ENCODE data around the gene EN2. TPM values are rescaled to one million over a fixed set of nuclear protein-coding genes. Genes with fewer than 3 reads are reported as not detected.

The EN2 gene
- total and polyA plus RNA-seq, 2 of the 4 experiments (the other 2 are of a cell fraction): not detected

- peak overlapping the region; percentile 48 for H3K4me2 ChIP-seq (ENCODE audit: low read depth, low read length)
- no peaks in the 10 kb centered on the region for H4K20me1 ChIP-seq (ENCODE audit: insufficient read depth, low read length)
- no peaks in the 10 kb centered on the region for H3K36me3 ChIP-seq (ENCODE audit: control insufficient read depth, insufficient read depth, low read length)
- H3K4me3 ChIP-seq (ENCODE audit: insufficient read depth, low read depth, low read length): peak overlapping the region; percentile 34
- no peak overlapping the region for H3K4ac ChIP-seq (ENCODE audit: low read depth, low read length)
- H3K23ac ChIP-seq (ENCODE audit: low read depth, low read length): no peak overlapping the region
- dilution Hi-C loops (cut with HindIII; ENCODE audit: low sequenced_read_pairs, unreplicated experiment): no loop called here
- H3K9ac ChIP-seq (ENCODE audit: low read depth, low read length): no peak overlapping the region
- H2AFZ ChIP-seq (replicated peaks; ENCODE audit: low read length, poor library complexity): peak overlapping the region; percentile 84
- intact Hi-C loops (cut with micrococcal nuclease): loop anchor here (10.0 kb wide), 2 partner anchors 82 to 162 kb away; partner anchors contain the start of gene INSIG1
- BruUV-seq (replicated peaks): no TSS peak
- ATAC-seq (ENCODE audit: low read depth) (peak; percentile 69), DNase-seq (peak; percentile 31)
- H2BK120ac ChIP-seq (ENCODE audit: low read depth, low read length): no peak overlapping the region
- no peaks in the 10 kb centered on the region for H3K79me1 ChIP-seq (ENCODE audit: low read depth in 1 of 2, low read length in 2 of 2)
- CTCF ChIA-PET: no interaction called here
- in situ Hi-C loops (cut with MboI; ENCODE audit: low sequenced_read_pairs): no loop called here
- TF ChIP-seq BHLHE40 (IDR thresholded peaks at IDR 0.05; ENCODE audit: low read depth, low read length) (peak; percentile 31; the same call in 1 of the 2 replicates), RAD21 (IDR thresholded peaks at IDR 0.05; ENCODE audit: low read length) (no peak), USF2 (IDR thresholded peaks at IDR 0.05; ENCODE audit: low read depth, low read length) (peak; percentile 94)
- WGBS, 2 experiments (ENCODE audit: extremely low coverage in 2 of 2, insufficient read length in 1 of 2): 2% methylated on average over 30 of the region's 69 CpGs; no CpG with 5 or more reads in 1 of the 2 experiments
- POLR2A ChIA-PET (ENCODE audit: unreplicated experiment): no interaction called here
- no peak overlapping the region for H2BK5ac ChIP-seq (ENCODE audit: low read depth, low read length, poor library complexity, severe bottlenecking)
- no peak overlapping the region for H4K5ac ChIP-seq (ENCODE audit: low read depth, low read length)
- H2AK9ac ChIP-seq (replicated peaks; ENCODE audit: low read depth, low read length, poor library complexity): no peak overlapping the region
- no peak overlapping the region for H3K27ac ChIP-seq (ENCODE audit: insufficient read depth, low read length)
- H4K91ac ChIP-seq (ENCODE audit: insufficient read depth, low read depth, low read length): no peak overlapping the region
- H3K9me3 ChIP-seq (ENCODE audit: control insufficient read depth, insufficient read depth, low read length): peaks cover 7% of the 10 kb centered on the region; the same call in 1 of the 2 replicates
- no peak overlapping the region for H3K18ac ChIP-seq (ENCODE audit: low read depth, low read length)
- no peak overlapping the region for H2BK20ac ChIP-seq (ENCODE audit: low read depth, low read length)
- H3K56ac ChIP-seq (ENCODE audit: extremely low read depth, insufficient read depth, low read length): no peak overlapping the region
- no peak overlapping the region for H2BK15ac ChIP-seq (ENCODE audit: low read depth, low read length)
- H3K4me1 ChIP-seq (ENCODE audit: control insufficient read depth, insufficient read depth, low read length): no peaks in the 10 kb centered on the region
- no peak overlapping the region for H4K8ac ChIP-seq (ENCODE audit: low read depth in 2 of 2, low read length in 2 of 2)
- H3K27me3 ChIP-seq (ENCODE audit: control insufficient read depth, insufficient read depth, low read length): peaks cover 90% of the 10 kb centered on the region
- H3K14ac ChIP-seq (replicated peaks; ENCODE audit: low read depth, low read length): no peak overlapping the region
- H2AK5ac ChIP-seq (ENCODE audit: low read depth, low read length): no peak overlapping the region
- no peaks in the 10 kb centered on the region; the same call in 1 of the 2 replicates for H3K9me1 ChIP-seq (ENCODE audit: insufficient read depth, low read length)
These were observed 988 bp upstream of the EN2 start for GRCh38 chr7:155456738-155457543.
